ENCODE data around the gene MR1.

GRCh38 chr1:181036107-181036836, 2.5 kb downstream of the MR1 start:
- TF ChIP-seq CTCF (IDR thresholded peaks at IDR 0.05) (no peak), POLR2A (IDR thresholded peaks at IDR 0.05) (no peak)

Data from heart left ventricle (tissue), 13 donors.